Mucosa of descending colon (tissue), 3 donors: ENCODE measurements around the gene PAIP2B. TPM values are rescaled to one million over a fixed set of nuclear protein-coding genes. Genes with fewer than 3 reads are reported as not detected.

Experiments
- ATAC-seq: fragments of 200-7000 bp; cut with Tn5 transposase; one replicate; pipeline ENCODE4 v1.9.1; 2020; ENCODE audit warnings: mild to moderate bottlenecking, moderate library complexity
- DNase-seq, 3 donors: peaks; one replicate each; pipeline ENCODE4 v3.0.0-alpha.2; 2020
- H3K36me3 ChIP-seq: fragments of 200-600 bp; one replicate; pipeline ENCODE4 v1.8.0; 2021; ENCODE audit warnings: low read depth, mild to moderate bottlenecking
- H3K4me1 ChIP-seq: fragments of 200-600 bp; one replicate; pipeline ENCODE4 v1.8.0; 2021; ENCODE audit warnings: low read depth, mild to moderate bottlenecking
- H3K4me3 ChIP-seq: fragments of 200-600 bp; one replicate; pipeline ENCODE4 v1.8.0; 2021; ENCODE audit warnings: mild to moderate bottlenecking
- H3K9me3 ChIP-seq: fragments of 200-600 bp; one replicate; pipeline ENCODE4 v1.8.0; 2021; ENCODE audit warnings: mild to moderate bottlenecking
- CTCF ChIP-seq: fragments of 200-600 bp; IDR thresholded peaks from one replicate; pipeline ENCODE4 v1.8.0; 2022; ENCODE audit warnings: antibody characterized with exemption, mild to moderate bottlenecking
- intact Hi-C, 2 donors: fragments of 100-400 bp; cut with DNase I in 1 of 2; cut with micrococcal nuclease in 1 of 2; formaldehyde crosslinking; loops; one replicate each; pipeline versions ENCODE4 v1.11.0 to v1.11.1; 2022; cut with DNase I, micrococcal nuclease
- total RNA-seq, 3 donors: library from RNA; stranded (reverse); fragmentation: NEBNext Ultra II Directional in 2 of 3; extraction: Animal tissue kit (Norgen Biotek cat#: 25700) in 2 of 3; gene quantifications; one replicate each; pipeline versions ENCODE4 v1.2.1 to v1.2.4, GENCODE V29; 2021 to 2023
- donor health status: DM: no; HTN: no; CAD: no; lungs with moderate emphysema.
- donor health status: DM: no; HTN: no; CAD: no.
- donor health status: DM: no; HTN: yes; CAD: no.

The PAIP2B gene
- total RNA-seq, 3 donors from 2014 or later: 5.6 to 14.6 (median 6.5) TPM

GRCh38 chr2:71156573-71156972, 70.3 kb downstream of the PAIP2B start:
- peaks cover 5% of the 10 kb centered on the region for H3K4me1 ChIP-seq
- ATAC-seq: peak; percentile 41
- no peaks in the 10 kb centered on the region for H3K36me3 ChIP-seq
- DNase-seq: no peak
- H3K9me3 ChIP-seq: no peaks in the 10 kb centered on the region
- H3K4me3 ChIP-seq: no peak overlapping the region
- intact Hi-C loops: no loop called here
- TF ChIP-seq CTCF: no peak

DNA sequence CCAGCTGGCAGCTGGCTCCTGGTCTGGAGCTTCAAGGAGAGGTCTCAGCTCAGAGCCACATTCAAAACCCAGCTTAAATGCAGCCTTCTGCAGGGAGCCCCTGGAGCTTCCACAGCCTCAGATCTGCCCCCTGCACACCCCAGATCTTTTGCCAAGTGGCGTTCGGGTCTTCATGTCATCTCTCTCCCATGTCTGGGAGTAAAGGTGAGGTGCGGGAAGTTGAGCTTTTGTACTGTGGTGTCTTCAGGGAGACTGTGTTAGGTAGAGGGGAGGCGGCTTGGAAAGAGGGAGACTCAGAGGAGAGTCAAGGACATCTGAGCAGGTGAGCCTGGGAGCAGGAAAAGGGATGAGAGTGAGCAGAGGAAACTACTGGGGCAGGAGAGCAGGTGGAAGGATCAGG, 71.1 kb downstream of the PAIP2B start:
- intact Hi-C loops: no loop called here
- DNase-seq (no peak), ATAC-seq (no peak)
- no peak for TF ChIP-seq CTCF
- Histone ChIP-seq H3K9me3 (no peaks in the 10 kb centered on the region), H3K4me1 (peaks cover 5% of the 10 kb centered on the region), H3K4me3 (no peak overlapping the region), H3K36me3 (no peaks in the 10 kb centered on the region)

GRCh38 chr2:71154798-71155197, 72.1 kb downstream of the PAIP2B start:
- H3K4me3 ChIP-seq: no peak overlapping the region
- intact Hi-C loops: no loop called here
- H3K4me1 ChIP-seq: peaks cover 5% of the 10 kb centered on the region
- ATAC-seq (peak; percentile 70), DNase-seq (peak in 1 of 3 donors; percentile 18)
- no peak for TF ChIP-seq CTCF
- H3K36me3 ChIP-seq: no peaks in the 10 kb centered on the region
- no peaks in the 10 kb centered on the region for H3K9me3 ChIP-seq

DNA sequence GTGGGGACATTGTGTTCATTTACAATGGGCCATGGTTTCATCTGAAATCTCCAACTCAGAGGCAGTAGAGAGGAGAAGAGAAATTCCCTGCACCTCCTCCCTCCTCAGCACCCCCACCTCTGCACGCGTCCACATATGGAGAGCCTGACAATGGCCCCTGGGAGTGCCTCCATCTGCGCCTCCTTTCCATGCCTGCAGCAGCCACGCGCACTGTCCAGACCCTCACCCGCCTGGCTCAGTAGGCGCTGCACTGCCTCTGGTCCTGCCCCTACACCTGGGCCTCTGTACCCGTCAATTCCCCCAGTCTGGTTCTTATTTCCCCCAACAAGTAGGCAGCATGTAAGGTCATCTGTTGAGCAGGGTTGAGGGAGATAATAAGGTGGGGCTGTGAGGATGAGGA, 72.6 kb downstream of the PAIP2B start:
- no peak for DNase-seq
- no peak for ATAC-seq
- peaks cover 5% of the 10 kb centered on the region for H3K4me1 ChIP-seq
- H3K36me3 ChIP-seq: no peaks in the 10 kb centered on the region
- no peaks in the 10 kb centered on the region for H3K9me3 ChIP-seq
- no peak for TF ChIP-seq CTCF
- no peak overlapping the region for H3K4me3 ChIP-seq
- intact Hi-C loops: no loop called here

- peaks cover 5% of the 10 kb centered on the region for H3K4me1 ChIP-seq
- H3K36me3 ChIP-seq: no peaks in the 10 kb centered on the region
- DNase-seq (no peak), ATAC-seq (no peak)
- H3K4me3 ChIP-seq: no peak overlapping the region
- no peak for TF ChIP-seq CTCF
- intact Hi-C loops: no loop called here
- H3K9me3 ChIP-seq: no peaks in the 10 kb centered on the region
Measured at GRCh38 chr2:71153585-71154224, 73.2 kb downstream of the PAIP2B start.

DNA sequence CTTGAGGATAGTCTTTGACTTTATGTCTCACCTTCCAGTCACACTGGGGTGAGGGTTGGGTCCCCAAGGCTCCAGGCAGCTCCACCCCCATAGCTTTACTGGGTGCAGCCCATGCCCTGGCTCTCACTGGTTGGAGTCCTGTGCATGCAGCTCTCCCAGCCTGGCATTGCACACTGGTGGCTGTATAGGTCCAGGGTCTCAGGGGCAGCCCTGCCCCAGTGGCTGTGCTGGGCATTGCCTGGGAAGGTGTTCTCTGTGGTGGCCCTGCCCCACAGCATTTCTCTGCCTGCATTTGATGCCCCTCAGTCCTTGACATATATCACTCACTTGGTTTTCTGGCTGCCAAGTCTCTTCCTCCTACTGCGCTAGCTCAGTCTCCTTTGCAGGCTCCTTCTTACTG, 75.3 kb downstream of the PAIP2B start:
- no peak for TF ChIP-seq CTCF
- no peaks in the 10 kb centered on the region for H3K4me1 ChIP-seq
- DNase-seq (no peak), ATAC-seq (no peak)
- H3K9me3 ChIP-seq: no peaks in the 10 kb centered on the region
- peaks cover 7% of the 10 kb centered on the region for H3K36me3 ChIP-seq
- H3K4me3 ChIP-seq: no peak overlapping the region
- intact Hi-C loops: no loop called here
